ENCODE data around the gene MMP25. TPM values are rescaled to one million over a fixed set of nuclear protein-coding genes. Genes with fewer than 3 reads are reported as not detected.
"Not testable (repeated sequence)": the region's sequence is repeated elsewhere in the genome, so short reads cannot be mapped to it uniquely, and the experiment has no call there.

The MMP25 gene
- total RNA-seq, 1 experiment from 2014 or later: 0.06 TPM

DNA sequence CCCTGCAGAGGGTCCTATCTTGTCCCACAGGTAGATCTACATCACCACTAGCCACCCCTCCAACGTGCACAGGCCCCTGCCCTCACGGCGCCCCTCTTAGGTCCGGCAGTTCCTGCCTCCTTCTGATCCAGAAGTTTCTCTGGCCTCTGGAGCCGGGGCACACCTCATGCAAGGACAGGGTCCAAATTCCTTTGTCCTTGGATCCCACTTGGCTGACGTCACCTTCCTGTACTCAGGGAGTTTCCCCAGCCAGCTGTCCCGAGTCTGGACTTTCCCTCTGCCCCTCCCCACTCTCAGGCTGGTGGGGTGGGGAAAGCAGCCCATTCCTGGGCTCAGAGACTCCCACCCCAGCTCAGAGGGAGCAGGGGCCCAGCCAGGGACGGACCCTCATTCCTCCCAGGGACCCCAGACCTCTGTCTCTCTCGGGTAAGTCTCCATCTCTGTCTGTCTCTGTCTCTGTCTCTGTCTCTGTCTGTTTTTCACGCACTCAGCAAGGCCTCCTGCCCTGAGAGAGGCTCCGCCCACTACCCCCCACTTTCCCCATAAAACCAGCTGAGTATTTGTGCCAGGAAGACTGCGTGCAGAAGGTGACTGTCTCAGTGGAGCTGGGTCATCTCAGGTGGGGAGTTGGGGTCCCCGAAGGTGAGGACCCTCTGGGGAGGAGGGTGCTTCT lies 18.8 kb downstream of the MMP25 start, which contains the start of gene IL32:
Gene IL32, plus strand, starts transcription at position 572 of the 673 bp plus-strand sequence. CDS start 172 bp downstream, outside the sequence.
- peak within 1 kb of the TSS; percentile 92 for H3K27ac ChIP-seq
- H3K27me3 ChIP-seq: no peaks in the 10 kb centered on the region
- no peaks in the 10 kb centered on the region for H3K9me3 ChIP-seq (replicated peaks)
- H3K4me3 ChIP-seq: peak within 1 kb of the TSS; percentile 69
- H3K36me3 ChIP-seq: peaks cover 18% of the 10 kb centered on the region
- peaks cover 22% of the 10 kb centered on the region for H3K4me1 ChIP-seq
- peak; percentile 88 to 89 for DNase-seq

- DNase-seq: peak; percentile 34 to 39
- peaks cover 18% of the 10 kb centered on the region for H3K36me3 ChIP-seq
- H3K4me1 ChIP-seq: peaks cover 22% of the 10 kb centered on the region
- peak overlapping the region; percentile 92 for H3K27ac ChIP-seq
- H3K27me3 ChIP-seq: no peaks in the 10 kb centered on the region
- H3K4me3 ChIP-seq: peak overlapping the region; percentile 69
- no peaks in the 10 kb centered on the region for H3K9me3 ChIP-seq (replicated peaks)
These were observed 19.5 kb downstream of the MMP25 start for GRCh38 chr16:3065742-3066439.

DNA sequence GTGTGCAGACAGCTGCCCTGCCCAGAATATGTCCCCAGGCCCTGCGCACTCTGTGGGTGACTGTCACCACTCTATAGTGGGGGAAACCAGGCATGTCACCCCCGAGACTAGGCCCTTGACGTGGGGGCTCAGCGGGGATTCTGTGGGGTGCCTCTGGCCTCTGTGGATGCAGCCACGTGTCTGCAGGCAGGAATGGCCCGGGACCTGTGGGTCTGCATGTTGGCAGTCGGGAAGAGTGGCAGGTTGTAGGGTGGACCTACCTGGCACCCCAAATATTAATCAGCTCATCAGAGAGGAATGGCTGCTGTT lies 20.0 kb downstream of the MMP25 start:
- no peaks in the 10 kb centered on the region for H3K27me3 ChIP-seq
- H3K9me3 ChIP-seq (replicated peaks): no peaks in the 10 kb centered on the region
- peak overlapping the region; percentile 69 for H3K4me3 ChIP-seq
- peaks cover 18% of the 10 kb centered on the region for H3K36me3 ChIP-seq
- DNase-seq: no peak
- H3K4me1 ChIP-seq: peaks cover 17% of the 10 kb centered on the region
- peak overlapping the region; percentile 92; the same call in 1 of the 2 replicates for H3K27ac ChIP-seq

GRCh38 chr16:3068487-3068886 lies 22.1 kb downstream of the MMP25 start:
- DNase-seq: no peak
- peaks cover 13% of the 10 kb centered on the region for H3K4me1 ChIP-seq
- H3K36me3 ChIP-seq: peaks cover 18% of the 10 kb centered on the region
- H3K9me3 ChIP-seq (replicated peaks): no peaks in the 10 kb centered on the region
- no peak overlapping the region for H3K4me3 ChIP-seq
- H3K27me3 ChIP-seq: no peaks in the 10 kb centered on the region
- no peak overlapping the region for H3K27ac ChIP-seq

GRCh38 chr16:3069146-3069545 lies 22.8 kb downstream of the MMP25 start:
- Histone ChIP-seq H3K4me1 (peaks cover 13% of the 10 kb centered on the region), H3K36me3 (peaks cover 18% of the 10 kb centered on the region)
- not testable (repeated sequence) for H3K9me3 ChIP-seq (replicated peaks); DNase-seq; H3K27me3 ChIP-seq; H3K27ac ChIP-seq; H3K4me3 ChIP-seq

DNA sequence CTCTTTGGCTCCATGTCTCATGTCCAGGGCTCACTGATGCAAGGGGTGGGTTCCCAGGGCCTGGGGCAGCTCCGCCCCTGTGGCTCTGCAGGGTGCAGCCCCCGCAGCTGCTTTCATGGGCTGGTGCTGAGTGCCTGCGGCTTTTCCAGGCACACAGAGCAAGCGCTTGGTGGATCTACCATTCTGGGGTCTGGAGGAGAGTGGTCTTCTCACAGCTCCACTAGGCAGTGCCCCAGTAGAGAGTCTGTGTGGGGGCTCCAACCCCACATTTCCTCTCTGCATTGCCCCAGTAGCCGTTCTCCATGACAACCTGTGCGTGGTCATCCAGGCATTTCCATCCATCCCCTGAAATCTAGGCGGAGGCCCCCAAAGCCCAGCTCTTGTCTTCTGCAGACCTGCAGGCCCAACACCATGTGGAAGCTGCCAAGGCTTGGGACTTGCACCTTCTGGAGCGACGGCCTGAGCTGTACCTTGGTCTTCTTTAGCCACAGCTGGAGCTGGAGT lies 24.3 kb downstream of the MMP25 start:
- Histone ChIP-seq H3K27me3 (no peaks in the 10 kb centered on the region), H3K4me1 (peaks cover 13% of the 10 kb centered on the region; the same call in 1 of the 2 replicates), H3K36me3 (peaks cover 18% of the 10 kb centered on the region), H3K27ac (no peak overlapping the region), H3K4me3 (no peak overlapping the region), H3K9me3 (replicated peaks) (no peaks in the 10 kb centered on the region)
- peak; percentile 50 to 58 for DNase-seq

GRCh38 chr16:3071655-3072054 lies 25.3 kb downstream of the MMP25 start:
- DNase-seq: no peak
- Histone ChIP-seq H3K27me3 (no peaks in the 10 kb centered on the region), H3K4me1 (peaks cover 21% of the 10 kb centered on the region), H3K36me3 (peaks cover 18% of the 10 kb centered on the region), H3K4me3 (no peak overlapping the region), H3K27ac (no peak overlapping the region), H3K9me3 (replicated peaks) (no peaks in the 10 kb centered on the region)

DNA sequence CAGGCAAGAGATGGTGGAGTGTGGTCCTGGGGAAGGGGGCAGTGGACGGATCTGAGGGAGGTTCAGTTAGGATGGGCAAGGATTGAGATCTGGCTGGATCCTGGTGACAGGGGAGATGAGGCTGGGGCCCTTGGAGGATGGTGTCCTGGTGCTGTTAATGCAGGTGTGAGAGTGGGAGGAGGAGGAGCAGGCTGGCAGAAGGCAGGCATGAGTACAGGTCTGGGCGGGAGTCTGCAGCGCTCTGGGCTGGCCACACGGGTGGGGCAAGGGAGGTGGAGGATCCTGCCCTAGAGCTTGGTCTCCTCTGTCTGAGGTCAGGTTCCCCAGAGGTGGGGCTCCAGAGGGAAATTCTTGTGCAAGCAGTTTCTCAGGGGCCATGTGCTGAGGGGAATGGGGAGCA lies 25.8 kb downstream of the MMP25 start:
- H3K36me3 ChIP-seq: peaks cover 18% of the 10 kb centered on the region
- H3K4me1 ChIP-seq: peaks cover 25% of the 10 kb centered on the region
- not testable (repeated sequence) for H3K27me3 ChIP-seq; H3K27ac ChIP-seq; H3K4me3 ChIP-seq; DNase-seq; H3K9me3 ChIP-seq (replicated peaks)

DNA sequence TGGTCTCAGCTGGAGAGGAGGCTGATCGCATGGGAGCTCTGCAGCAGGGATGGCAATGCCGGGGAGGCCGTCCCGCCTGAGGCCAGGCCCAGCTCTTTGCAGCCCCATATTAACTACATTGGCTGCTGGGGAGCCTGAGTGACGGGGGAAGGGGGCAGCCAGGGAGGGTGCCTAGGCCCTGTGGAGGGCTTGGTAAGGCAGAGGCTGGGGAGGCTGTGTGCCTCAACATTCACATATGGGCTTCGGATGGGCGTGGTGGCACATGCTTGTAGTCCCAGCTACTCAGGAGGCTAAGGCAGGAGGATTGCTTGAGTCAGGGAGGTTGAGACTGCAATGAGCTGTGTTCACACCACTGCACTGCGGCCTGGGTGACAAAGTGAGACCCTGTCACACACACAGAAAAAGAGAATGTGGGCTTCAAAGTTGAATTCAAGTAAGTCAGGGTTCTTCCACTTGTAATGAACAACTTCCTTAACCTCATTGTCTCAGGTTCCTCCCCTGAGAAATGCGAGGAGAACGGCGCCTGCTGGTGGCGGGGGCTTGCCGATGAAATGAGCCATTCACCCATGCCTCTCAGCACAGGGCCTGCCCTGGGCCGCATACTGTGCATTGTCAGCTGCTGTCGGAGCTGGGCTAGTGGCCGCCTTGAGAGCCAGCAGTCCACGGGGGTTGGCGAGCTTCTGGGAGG lies 26.4 kb downstream of the MMP25 start:
- peaks cover 14% of the 10 kb centered on the region for H3K36me3 ChIP-seq
- DNase-seq; H3K4me3 ChIP-seq; H3K9me3 ChIP-seq (replicated peaks); H3K27ac ChIP-seq; H3K27me3 ChIP-seq: not testable (repeated sequence)
- H3K4me1 ChIP-seq: peaks cover 31% of the 10 kb centered on the region

- DNase-seq: no peak
- H3K36me3 ChIP-seq: peaks cover 7% of the 10 kb centered on the region
These were observed 27.1 kb downstream of the MMP25 start for GRCh38 chr16:3073448-3073847.

DNA sequence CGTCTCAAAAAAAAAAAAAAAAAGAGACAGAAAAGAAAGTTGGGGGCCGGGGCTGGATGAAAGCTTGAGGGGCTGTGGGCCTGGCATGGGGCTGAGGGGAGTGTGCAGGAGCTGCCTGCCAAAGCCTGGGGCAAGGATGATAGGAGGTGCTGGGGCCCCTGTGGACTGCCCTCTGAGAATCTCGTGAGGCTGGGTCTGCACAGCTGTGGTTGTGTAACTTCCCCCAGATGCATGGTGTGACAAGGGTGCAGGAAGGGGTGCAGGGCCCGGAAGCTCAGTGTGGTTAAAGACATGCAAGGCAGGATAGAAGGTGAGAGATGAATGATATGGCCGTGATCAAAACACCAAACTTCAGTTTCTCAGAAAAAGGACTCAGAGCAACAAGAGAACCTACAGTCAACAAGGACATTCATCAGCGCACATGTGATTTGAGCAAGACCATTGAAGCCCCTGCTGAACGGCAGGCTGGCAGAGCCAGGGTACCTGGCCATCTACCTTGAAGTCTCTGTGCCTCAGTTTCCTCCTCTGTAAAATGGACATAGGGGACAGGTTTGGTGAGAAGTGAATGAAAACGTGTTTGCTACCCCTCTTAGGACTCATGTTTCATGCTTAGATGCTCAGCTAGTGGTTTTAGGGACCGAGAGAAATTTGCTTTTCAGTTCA lies 28.6 kb downstream of the MMP25 start:
- Histone ChIP-seq H3K36me3 (no peaks in the 10 kb centered on the region), H3K27me3 (no peaks in the 10 kb centered on the region)
- no peak for DNase-seq

More at GRCh38 chr16:3073448-3073847, 27.1 kb downstream of the MMP25 start:
- Histone ChIP-seq H3K4me3 (no peak overlapping the region), H3K9me3 (replicated peaks) (no peaks in the 10 kb centered on the region; the same call in 1 of the 2 replicates), H3K27ac (no peak overlapping the region), H3K27me3 (no peaks in the 10 kb centered on the region), H3K4me1 (peaks cover 38% of the 10 kb centered on the region)

DNA sequence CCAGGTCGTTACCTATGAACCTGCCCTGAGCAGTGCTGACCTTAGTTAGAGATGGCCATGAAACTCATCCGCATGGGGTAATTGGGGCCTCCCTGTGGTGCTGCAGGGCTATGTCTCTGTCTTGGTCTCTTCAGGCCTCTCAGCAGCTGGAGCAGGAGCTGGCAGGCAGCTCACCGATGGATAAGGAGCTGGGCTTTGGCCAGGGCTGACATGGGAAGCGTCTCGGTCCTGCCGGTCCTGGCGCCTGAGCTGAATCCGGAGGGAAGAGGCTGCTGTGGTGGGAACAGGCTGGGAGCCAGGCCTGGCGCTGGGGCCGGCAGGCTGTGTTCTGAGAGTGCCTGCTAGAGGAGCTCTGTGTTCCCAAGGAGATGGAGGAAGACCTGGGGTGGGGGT lies 29.2 kb downstream of the MMP25 start:
- H3K4me1 ChIP-seq: peaks cover 40% of the 10 kb centered on the region
- peak; percentile 53 to 55 for DNase-seq
- no peaks in the 10 kb centered on the region; the same call in 1 of the 2 replicates for H3K9me3 ChIP-seq (replicated peaks)

More for the DNA sequence above, 28.6 kb downstream of the MMP25 start:
- H3K27ac ChIP-seq: no peak overlapping the region
- H3K4me1 ChIP-seq: peaks cover 42% of the 10 kb centered on the region
- H3K9me3 ChIP-seq (replicated peaks): no peaks in the 10 kb centered on the region; the same call in 1 of the 2 replicates
- no peak overlapping the region for H3K4me3 ChIP-seq

DNA sequence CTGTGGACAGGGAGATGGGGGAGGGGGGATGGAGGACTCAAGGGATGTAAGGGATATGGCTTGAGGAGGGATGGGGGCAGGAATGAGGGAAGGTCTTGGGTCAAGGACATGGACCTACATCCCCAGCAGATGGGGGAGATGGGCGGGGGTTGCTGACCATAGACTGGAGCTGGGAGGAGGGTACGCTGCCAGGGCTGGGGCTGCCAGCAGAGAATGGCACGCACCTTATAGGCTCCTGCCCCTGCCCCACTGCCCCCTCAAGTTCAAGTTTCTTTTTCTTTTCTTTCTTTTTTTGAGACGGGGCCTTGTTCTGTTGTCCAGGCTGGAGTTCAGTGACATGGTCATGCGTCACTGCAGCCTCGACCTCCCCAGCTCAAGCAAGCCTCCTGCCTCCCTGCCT lies 29.6 kb downstream of the MMP25 start:
- H3K27ac ChIP-seq, H3K27me3 ChIP-seq: not testable (repeated sequence)
- H3K4me1 ChIP-seq: peaks cover 36% of the 10 kb centered on the region

More for the DNA sequence above, 29.2 kb downstream of the MMP25 start:
- Histone ChIP-seq H3K27ac (no peak overlapping the region), H3K4me3 (no peak overlapping the region), H3K27me3 (no peaks in the 10 kb centered on the region), H3K36me3 (no peaks in the 10 kb centered on the region)

DNA sequence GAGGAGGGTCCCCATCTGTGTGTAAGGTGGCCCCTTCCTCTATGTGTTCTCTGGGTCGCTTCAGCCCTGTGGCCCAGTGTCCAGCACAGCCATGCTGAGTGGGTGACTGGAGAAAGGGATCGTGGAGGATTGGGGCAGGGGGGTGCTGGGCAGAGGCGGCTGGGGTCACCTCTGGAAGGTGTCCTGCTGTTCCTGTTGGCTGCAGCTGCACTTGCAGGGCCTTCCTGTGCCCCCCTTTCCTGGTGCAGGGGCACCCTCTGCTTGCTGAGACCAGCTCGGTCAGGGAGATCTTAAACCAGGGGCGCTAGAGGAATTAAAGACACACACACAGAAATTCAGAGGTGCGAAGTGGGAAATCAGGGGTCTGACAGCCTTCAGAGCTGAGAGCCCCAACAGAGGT lies 30.2 kb downstream of the MMP25 start:
- DNase-seq: peak in 1 of 2 experiments; percentile 41
- Histone ChIP-seq H3K4me3 (no peak overlapping the region), H3K36me3 (no peaks in the 10 kb centered on the region), H3K4me1 (peaks cover 36% of the 10 kb centered on the region), H3K9me3 (replicated peaks) (no peaks in the 10 kb centered on the region; the same call in 1 of the 2 replicates), H3K27me3 (no peaks in the 10 kb centered on the region), H3K27ac (peak overlapping the region; percentile 37; the same call in 1 of the 2 replicates)

More for the DNA sequence above, 29.6 kb downstream of the MMP25 start:
- not testable (repeated sequence) for DNase-seq; H3K9me3 ChIP-seq (replicated peaks); H3K36me3 ChIP-seq; H3K4me3 ChIP-seq

Measured in SJCRH30 (cell line).